ENCODE data around the gene PDE9A.

Gene PDE9A

GRCh38 chr21:42760361-42760950 lies 107.0 kb downstream of the PDE9A start:
- no peak for DNase-seq

- peak; percentile 7 for DNase-seq
Observed at GRCh38 chr21:42760951-42761751, 107.7 kb downstream of the PDE9A start.

GRCh38 chr21:42761776-42762335 lies 108.4 kb downstream of the PDE9A start:
- DNase-seq, result no peak

GRCh38 chr21:42763581-42764442 lies 110.4 kb downstream of the PDE9A start:
- peak; percentile 9 for DNase-seq

GRCh38 chr21:42764443-42764760 lies 111.0 kb downstream of the PDE9A start:
- DNase-seq, result no peak

GRCh38 chr21:42764883-42765282 lies 111.5 kb downstream of the PDE9A start:
- DNase-seq, result no peak

- DNase-seq, result no peak
Observed at GRCh38 chr21:42765656-42766055, 112.2 kb downstream of the PDE9A start.

GRCh38 chr21:42766739-42767560 lies 113.5 kb downstream of the PDE9A start:
- no peak for DNase-seq

- DNase-seq, result no peak
Observed at GRCh38 chr21:42767561-42767835, 114.1 kb downstream of the PDE9A start.

GRCh38 chr21:42768324-42769121 lies 115.1 kb downstream of the PDE9A start:
- DNase-seq, result no peak

- no peak for DNase-seq
Observed at GRCh38 chr21:42769183-42769819, 115.9 kb downstream of the PDE9A start.

GRCh38 chr21:42769820-42770716 lies 116.6 kb downstream of the PDE9A start:
- no peak for DNase-seq

- DNase-seq, result no peak
Observed at GRCh38 chr21:42770717-42771502, 117.5 kb downstream of the PDE9A start.

- no peak for DNase-seq
Observed at GRCh38 chr21:42771503-42771805, 118.0 kb downstream of the PDE9A start.

GRCh38 chr21:42775123-42775522 lies 121.7 kb downstream of the PDE9A start:
- no peak for DNase-seq

GRCh38 chr21:42775891-42776290 lies 122.5 kb downstream of the PDE9A start:
- DNase-seq, result no peak

GRCh38 chr21:42777064-42777756 lies 123.8 kb downstream of the PDE9A start:
- no peak for DNase-seq

- DNase-seq, result no peak
Observed at GRCh38 chr21:42777757-42778344, 124.4 kb downstream of the PDE9A start.

GRCh38 chr21:42779431-42779861 lies 126.0 kb downstream of the PDE9A start:
- no peak for DNase-seq
